Measurements from ENCODE around the gene ZNF506. TPM values are rescaled to one million over a fixed set of nuclear protein-coding genes. Genes with fewer than 3 reads are reported as not detected.
"Not testable (repeated sequence)": the region's sequence is repeated elsewhere in the genome, so short reads cannot be mapped to it uniquely, and the experiment has no call there.

Gene ZNF506
- polyA plus RNA-seq, 1 of the 3 experiments (the other 2 are of a cell fraction) = 4.1 TPM

DNA sequence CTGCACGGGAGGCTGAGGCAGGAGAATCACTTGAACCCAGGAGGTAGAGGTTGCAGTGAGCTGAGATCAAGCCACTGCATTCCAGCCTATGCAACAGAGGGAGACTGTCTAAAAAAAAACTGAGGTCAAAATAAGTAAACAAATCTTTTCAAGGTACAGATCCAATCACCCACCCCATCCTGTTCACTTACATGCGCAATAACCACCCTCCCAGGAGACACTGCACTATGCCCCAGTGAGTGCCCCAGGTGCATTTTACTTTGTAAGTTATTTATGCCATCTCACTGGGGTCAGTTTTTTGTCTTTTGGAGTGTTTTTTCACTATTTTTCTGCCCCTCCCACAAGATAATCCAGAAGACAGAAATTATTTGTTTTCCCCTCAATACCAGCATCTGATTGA lies 37.2 kb upstream of the ZNF506 start (continued):
- no peak for TF ChIP-seq PBX3 (IDR thresholded peaks at IDR 0.05)

DNA sequence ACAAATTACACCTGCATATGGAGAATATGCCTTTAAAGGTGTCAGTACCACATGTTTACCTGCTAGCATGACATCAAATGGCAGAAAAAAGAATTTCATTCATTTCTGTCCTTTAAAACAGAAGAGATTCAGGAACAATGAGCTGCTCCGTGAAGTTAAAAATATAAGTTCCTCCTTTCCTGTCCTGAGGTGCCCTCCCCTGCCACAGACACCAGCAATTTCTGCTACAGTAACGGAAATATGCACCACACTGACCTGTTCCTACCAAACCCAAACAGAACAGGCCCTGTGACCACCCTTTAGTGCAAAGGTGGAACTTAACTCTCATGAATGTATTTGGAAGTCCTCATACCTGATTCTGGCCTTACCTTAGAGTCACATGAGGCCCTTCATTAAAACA lies 30.2 kb upstream of the ZNF506 start:
- 37% methylated on average over 2 of the region's 2 CpGs for WGBS (ENCODE audit: low lambda C conversion rate)

GRCh38 chr19:19849056-19849455 lies 27.5 kb upstream of the ZNF506 start:
- Histone ChIP-seq H3F3A (replicated peaks; ENCODE audit: insufficient read depth) (no peaks in the 10 kb centered on the region), H4K20me1 (ENCODE audit: insufficient read depth) (no peaks in the 10 kb centered on the region), H3K4me2 (no peak overlapping the region), H3K9me3 (0 out of 2 replicates have a peak, but pooled peaks cover 10% of the 10 kb centered on the region), H3K4me3 (ENCODE audit: low read depth in 2 of 2, low read length in 1 of 2) (no peak overlapping the region), H2AFZ (ENCODE audit: low read depth) (no peak overlapping the region), H3K9me2 (no peaks in the 10 kb centered on the region), H3K9ac (no peak overlapping the region), H3K4me1 (ENCODE audit: control insufficient read depth in 1 of 2, insufficient read depth in 2 of 2, low read depth in 1 of 2, low read length in 1 of 2) (no peaks in the 10 kb centered on the region), H3K36me3 (replicated peaks in 1 of 2; ENCODE audit: control insufficient read depth in 1 of 2, insufficient read depth in 2 of 2, low read length in 1 of 2) (no peaks in the 10 kb centered on the region), H3K79me2 (ENCODE audit: insufficient read depth) (no peaks in the 10 kb centered on the region), H3K27me3 (ENCODE audit: insufficient read depth) (no peaks in the 10 kb centered on the region), H3K27ac (ENCODE audit: low read depth in 2 of 2, low read length in 1 of 2) (no peak overlapping the region)
- POLR2A ChIA-PET = no interaction called here
- CTCF ChIA-PET = no interaction called here
- DNase-seq = no peak
- WGBS (ENCODE audit: low lambda C conversion rate) = 56% methylated on average over 6 of the region's 6 CpGs
- no peak for TF ChIP-seq CHD2 (IDR thresholded peaks at IDR 0.05; ENCODE audit: low read length, partially characterized antibody)
- no peak for TF ChIP-seq TAF1 (IDR thresholded peaks at IDR 0.05; ENCODE audit: borderline replicate concordance, low read depth, low read length)
- TF ChIP-seq USF2 (IDR thresholded peaks at IDR 0.05; ENCODE audit: borderline replicate concordance, low read depth, low read length) = no peak
- TF ChIP-seq MXI1 (IDR thresholded peaks at IDR 0.05; ENCODE audit: low read depth, low read length) = no peak
- no peak for TF ChIP-seq EZH2phosphoT487 (IDR thresholded peaks at IDR 0.05; ENCODE audit: borderline replicate concordance, low read depth)
- TF ChIP-seq ZBTB33 (IDR thresholded peaks at IDR 0.05; ENCODE audit: borderline replicate concordance, low read depth) = no peak
- TF ChIP-seq RFX5 (IDR thresholded peaks at IDR 0.05; ENCODE audit: low read length) = no peak
- no peak for TF ChIP-seq SIN3A (IDR thresholded peaks at IDR 0.05; ENCODE audit: borderline replicate concordance, low read depth, low read length)
- TF ChIP-seq, protein P1, sequence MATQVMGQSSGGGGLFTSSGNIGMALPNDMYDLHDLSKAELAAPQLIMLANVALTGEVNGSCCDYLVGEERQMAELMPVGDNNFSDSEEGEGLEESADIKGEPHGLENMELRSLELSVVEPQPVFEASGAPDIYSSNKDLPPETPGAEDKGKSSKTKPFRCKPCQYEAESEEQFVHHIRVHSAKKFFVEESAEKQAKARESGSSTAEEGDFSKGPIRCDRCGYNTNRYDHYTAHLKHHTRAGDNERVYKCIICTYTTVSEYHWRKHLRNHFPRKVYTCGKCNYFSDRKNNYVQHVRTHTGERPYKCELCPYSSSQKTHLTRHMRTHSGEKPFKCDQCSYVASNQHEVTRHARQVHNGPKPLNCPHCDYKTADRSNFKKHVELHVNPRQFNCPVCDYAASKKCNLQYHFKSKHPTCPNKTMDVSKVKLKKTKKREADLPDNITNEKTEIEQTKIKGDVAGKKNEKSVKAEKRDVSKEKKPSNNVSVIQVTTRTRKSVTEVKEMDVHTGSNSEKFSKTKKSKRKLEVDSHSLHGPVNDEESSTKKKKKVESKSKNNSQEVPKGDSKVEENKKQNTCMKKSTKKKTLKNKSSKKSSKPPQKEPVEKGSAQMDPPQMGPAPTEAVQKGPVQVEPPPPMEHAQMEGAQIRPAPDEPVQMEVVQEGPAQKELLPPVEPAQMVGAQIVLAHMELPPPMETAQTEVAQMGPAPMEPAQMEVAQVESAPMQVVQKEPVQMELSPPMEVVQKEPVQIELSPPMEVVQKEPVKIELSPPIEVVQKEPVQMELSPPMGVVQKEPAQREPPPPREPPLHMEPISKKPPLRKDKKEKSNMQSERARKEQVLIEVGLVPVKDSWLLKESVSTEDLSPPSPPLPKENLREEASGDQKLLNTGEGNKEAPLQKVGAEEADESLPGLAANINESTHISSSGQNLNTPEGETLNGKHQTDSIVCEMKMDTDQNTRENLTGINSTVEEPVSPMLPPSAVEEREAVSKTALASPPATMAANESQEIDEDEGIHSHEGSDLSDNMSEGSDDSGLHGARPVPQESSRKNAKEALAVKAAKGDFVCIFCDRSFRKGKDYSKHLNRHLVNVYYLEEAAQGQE (IDR thresholded peaks at IDR 0.05; ENCODE audit: low read depth, low read length) = no peak
- no peak for TF ChIP-seq RCOR1 (IDR thresholded peaks at IDR 0.05; ENCODE audit: low read length)
- TF ChIP-seq, protein P2, sequence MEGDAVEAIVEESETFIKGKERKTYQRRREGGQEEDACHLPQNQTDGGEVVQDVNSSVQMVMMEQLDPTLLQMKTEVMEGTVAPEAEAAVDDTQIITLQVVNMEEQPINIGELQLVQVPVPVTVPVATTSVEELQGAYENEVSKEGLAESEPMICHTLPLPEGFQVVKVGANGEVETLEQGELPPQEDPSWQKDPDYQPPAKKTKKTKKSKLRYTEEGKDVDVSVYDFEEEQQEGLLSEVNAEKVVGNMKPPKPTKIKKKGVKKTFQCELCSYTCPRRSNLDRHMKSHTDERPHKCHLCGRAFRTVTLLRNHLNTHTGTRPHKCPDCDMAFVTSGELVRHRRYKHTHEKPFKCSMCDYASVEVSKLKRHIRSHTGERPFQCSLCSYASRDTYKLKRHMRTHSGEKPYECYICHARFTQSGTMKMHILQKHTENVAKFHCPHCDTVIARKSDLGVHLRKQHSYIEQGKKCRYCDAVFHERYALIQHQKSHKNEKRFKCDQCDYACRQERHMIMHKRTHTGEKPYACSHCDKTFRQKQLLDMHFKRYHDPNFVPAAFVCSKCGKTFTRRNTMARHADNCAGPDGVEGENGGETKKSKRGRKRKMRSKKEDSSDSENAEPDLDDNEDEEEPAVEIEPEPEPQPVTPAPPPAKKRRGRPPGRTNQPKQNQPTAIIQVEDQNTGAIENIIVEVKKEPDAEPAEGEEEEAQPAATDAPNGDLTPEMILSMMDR (IDR thresholded peaks at IDR 0.05) = no peak
- TF ChIP-seq NFIC (IDR thresholded peaks at IDR 0.05; ENCODE audit: borderline replicate concordance) = no peak
- TF ChIP-seq YY1 (IDR thresholded peaks at IDR 0.05; ENCODE audit: low read depth) = no peak

More for the DNA sequence above, 30.2 kb upstream of the ZNF506 start:
- CTCF ChIA-PET = interaction anchor here (1.4 kb wide), 1 partner anchor 73 kb away, joined by 4 read pairs; no protein-coding TSS in a partner anchor
- H3F3A ChIP-seq (replicated peaks; ENCODE audit: insufficient read depth); H4K20me1 ChIP-seq (ENCODE audit: insufficient read depth); H3K9me2 ChIP-seq; H2AFZ ChIP-seq (ENCODE audit: low read depth); H3K36me3 ChIP-seq (replicated peaks in 1 of 2; ENCODE audit: control insufficient read depth in 1 of 2, insufficient read depth in 2 of 2, low read length in 1 of 2); H3K4me3 ChIP-seq (ENCODE audit: low read depth in 2 of 2, low read length in 1 of 2); POLR2A ChIA-PET; H3K4me1 ChIP-seq (ENCODE audit: control insufficient read depth in 1 of 2, insufficient read depth in 2 of 2, low read depth in 1 of 2, low read length in 1 of 2); H3K4me2 ChIP-seq; H3K9ac ChIP-seq; DNase-seq; H3K27me3 ChIP-seq (ENCODE audit: insufficient read depth); H3K79me2 ChIP-seq (ENCODE audit: insufficient read depth); H3K27ac ChIP-seq (ENCODE audit: low read depth in 2 of 2, low read length in 1 of 2): not testable (repeated sequence)
- H3K9me3 ChIP-seq = 0 out of 2 replicates have a peak, but pooled peaks cover 10% of the 10 kb centered on the region

Measured in SK-N-SH (cell line).